ENCODE measurements around the gene TCP11L2. TPM values are rescaled to one million over a fixed set of nuclear protein-coding genes. Genes with fewer than 3 reads are reported as not detected.
"Not testable (repeated sequence)": the region's sequence is repeated elsewhere in the genome, so short reads cannot be mapped to it uniquely, and the experiment has no call there.

The TCP11L2 gene
- total RNA-seq, 2 donors from 2014 or later: 23.9 to 30.1 TPM

- no peaks in the 10 kb centered on the region for H3K9me3 Mint-ChIP-seq
- DNase-seq: no peak
- ATAC-seq (replicated peaks in 1 of 2): peak; percentile 41 to 51
- no peak overlapping the region for H3K4me3 Mint-ChIP-seq
- peaks cover 11 to 26% of the 10 kb centered on the region in 2 donors for H3K36me3 Mint-ChIP-seq (ENCODE audit: insufficient read depth in 2 of 2)
- H3K4me1 Mint-ChIP-seq (ENCODE audit: low read depth): peaks cover 8% of the 10 kb centered on the region
- H3K27me3 Mint-ChIP-seq (ENCODE audit: low read depth): no peaks in the 10 kb centered on the region
- no peak overlapping the region for H3K27ac Mint-ChIP-seq
Measured at GRCh38 chr12:106380954-106381353, 78.4 kb downstream of the TCP11L2 start.

- not testable (repeated sequence) for H3K27me3 Mint-ChIP-seq (ENCODE audit: low read depth); ATAC-seq (replicated peaks in 1 of 2); DNase-seq; H3K4me1 Mint-ChIP-seq (ENCODE audit: low read depth); H3K4me3 Mint-ChIP-seq; H3K27ac Mint-ChIP-seq; H3K9me3 Mint-ChIP-seq
- H3K36me3 Mint-ChIP-seq (ENCODE audit: insufficient read depth in 2 of 2): peaks cover 11 to 30% of the 10 kb centered on the region in 2 donors
Measured at GRCh38 chr12:106381866-106382265, 79.3 kb downstream of the TCP11L2 start.

- H3K27me3 Mint-ChIP-seq (ENCODE audit: low read depth): no peaks in the 10 kb centered on the region
- H3K9me3 Mint-ChIP-seq: no peaks in the 10 kb centered on the region
- H3K36me3 Mint-ChIP-seq (ENCODE audit: insufficient read depth in 2 of 2): peaks cover 7 to 11% of the 10 kb centered on the region in 2 donors
- DNase-seq (no peak), ATAC-seq (replicated peaks in 1 of 2) (no peak)
- no peak overlapping the region for H3K4me3 Mint-ChIP-seq
- H3K4me1 Mint-ChIP-seq (ENCODE audit: low read depth): no peaks in the 10 kb centered on the region
- H3K27ac Mint-ChIP-seq: no peak overlapping the region
Measured at GRCh38 chr12:106386813-106387535, 84.4 kb downstream of the TCP11L2 start.

GRCh38 chr12:106387848-106388377 is 85.4 kb downstream of the TCP11L2 start:
- Mint-ChIP-seq H3K4me1 (ENCODE audit: low read depth) (no peaks in the 10 kb centered on the region), H3K27ac (no peak overlapping the region), H3K9me3 (no peaks in the 10 kb centered on the region), H3K4me3 (no peak overlapping the region), H3K27me3 (ENCODE audit: low read depth) (no peaks in the 10 kb centered on the region), H3K36me3 (ENCODE audit: insufficient read depth in 2 of 2) (peaks cover 3 to 4% of the 10 kb centered on the region in 2 donors)
- DNase-seq: no peak
- no peak for ATAC-seq (replicated peaks in 1 of 2)

GRCh38 chr12:106389151-106389550 is 86.6 kb downstream of the TCP11L2 start:
- no peaks in the 10 kb centered on the region for H3K9me3 Mint-ChIP-seq
- no peak overlapping the region for H3K4me3 Mint-ChIP-seq
- no peaks in the 10 kb centered on the region for H3K4me1 Mint-ChIP-seq (ENCODE audit: low read depth)
- H3K27ac Mint-ChIP-seq: no peak overlapping the region
- no peak for ATAC-seq (replicated peaks in 1 of 2)
- no peaks in the 10 kb centered on the region for H3K27me3 Mint-ChIP-seq (ENCODE audit: low read depth)
- DNase-seq: no peak
- H3K36me3 Mint-ChIP-seq (ENCODE audit: insufficient read depth in 2 of 2): peaks cover 2 to 12% of the 10 kb centered on the region in 2 donors

- Mint-ChIP-seq H3K9me3 (no peaks in the 10 kb centered on the region), H3K4me3 (no peak overlapping the region), H3K4me1 (ENCODE audit: low read depth) (no peaks in the 10 kb centered on the region), H3K36me3 (ENCODE audit: insufficient read depth in 2 of 2) (peaks cover 5 to 18% of the 10 kb centered on the region in 2 donors), H3K27ac (no peak overlapping the region), H3K27me3 (ENCODE audit: low read depth) (no peaks in the 10 kb centered on the region)
- DNase-seq: no peak
- no peak for ATAC-seq (replicated peaks in 1 of 2)
Measured at GRCh38 chr12:106392759-106393158, 90.2 kb downstream of the TCP11L2 start.

Other genes with a start within 250 kb of the TCP11L2 start
- gene NUAK1, start 163.8 kb upstream of the TCP11L2 start, total RNA-seq: under 1 TPM; 0.14 TPM
- 10 to 100 TPM; 12.0 to 14.2 TPM for gene CKAP4, start 54.7 kb upstream of the TCP11L2 start, total RNA-seq
- gene POLR3B, start 55.0 kb downstream of the TCP11L2 start, total RNA-seq: 1 to 10 TPM; 5.9 to 9.6 TPM